SH-SY5Y (cell line): ENCODE data around the gene PDIA5.

Experiments used
- GATA2 ChIP-seq: IDR thresholded peaks from 2 replicates; pipeline ENCODE4 v1.6.1; 2011; ENCODE audit warnings: mild to moderate bottlenecking, low read depth, low read length
- GATA3 ChIP-seq: IDR thresholded peaks from 2 replicates; pipeline ENCODE4 v1.6.1; 2011; ENCODE audit warnings: low read depth, mild to moderate bottlenecking, low read length, moderate library complexity

DNA sequence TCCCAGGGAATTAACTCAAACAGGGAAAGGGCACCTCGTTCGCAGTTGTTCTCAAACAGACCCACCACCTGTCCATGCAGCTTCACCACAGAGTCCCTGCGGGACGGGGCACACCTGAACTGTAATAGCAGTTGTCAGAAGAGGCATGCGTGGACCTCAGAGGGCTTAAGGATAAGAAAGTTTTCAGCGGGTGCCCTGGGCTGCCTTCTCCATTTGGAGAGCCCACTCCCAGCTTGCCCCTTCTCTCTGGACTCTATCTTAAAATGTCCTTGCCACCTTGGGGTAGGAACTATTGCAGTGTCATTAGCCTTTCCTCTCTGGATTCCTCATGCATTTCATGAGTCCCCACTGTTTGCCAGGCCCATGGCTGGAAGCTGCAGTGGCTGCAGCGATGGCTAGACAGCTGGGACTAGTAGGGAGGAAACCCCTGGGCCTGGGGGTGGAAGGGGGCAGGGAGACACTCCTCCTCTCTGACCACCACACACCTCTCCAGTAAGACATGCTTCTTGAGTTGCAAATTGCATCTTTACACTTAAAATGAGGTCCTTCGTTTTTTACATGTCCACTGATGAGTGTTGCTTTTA, 33.5 kb downstream of the PDIA5 start:
- TF ChIP-seq GATA2 = no peak
- TF ChIP-seq GATA3 = no peak
